Measurements from ENCODE around the gene CALY. TPM values are rescaled to one million over a fixed set of nuclear protein-coding genes. Genes with fewer than 3 reads are reported as not detected.
A peak's percentile ranks its signal among the peaks of the same experiment; 100 is the strongest.

Gene CALY
- polyA plus RNA-seq, 1 of the 3 experiments (the other 2 are of a cell fraction) = 3.3 TPM

- no peaks in the 10 kb centered on the region for H3F3A ChIP-seq (replicated peaks; ENCODE audit: insufficient read depth)
- ChIA-PET POLR2A (no interaction called here), CTCF (interaction anchor here (1.1 kb wide), 1 partner anchor 51 kb away, joined by 4 read pairs; no protein-coding TSS in a partner anchor)
- peak overlapping the region; percentile 84 for H3K4me2 ChIP-seq
- peak overlapping the region; percentile 59 to 69 for H3K4me3 ChIP-seq (ENCODE audit: low read depth in 2 of 2, low read length in 1 of 2)
- no peaks in the 10 kb centered on the region for H3K9me2 ChIP-seq
- no peak overlapping the region for H2AFZ ChIP-seq (ENCODE audit: low read depth)
- no peaks in the 10 kb centered on the region for H3K27me3 ChIP-seq (ENCODE audit: insufficient read depth)
- H4K20me1 ChIP-seq (ENCODE audit: insufficient read depth) = no peaks in the 10 kb centered on the region
- TF ChIP-seq, protein P1, sequence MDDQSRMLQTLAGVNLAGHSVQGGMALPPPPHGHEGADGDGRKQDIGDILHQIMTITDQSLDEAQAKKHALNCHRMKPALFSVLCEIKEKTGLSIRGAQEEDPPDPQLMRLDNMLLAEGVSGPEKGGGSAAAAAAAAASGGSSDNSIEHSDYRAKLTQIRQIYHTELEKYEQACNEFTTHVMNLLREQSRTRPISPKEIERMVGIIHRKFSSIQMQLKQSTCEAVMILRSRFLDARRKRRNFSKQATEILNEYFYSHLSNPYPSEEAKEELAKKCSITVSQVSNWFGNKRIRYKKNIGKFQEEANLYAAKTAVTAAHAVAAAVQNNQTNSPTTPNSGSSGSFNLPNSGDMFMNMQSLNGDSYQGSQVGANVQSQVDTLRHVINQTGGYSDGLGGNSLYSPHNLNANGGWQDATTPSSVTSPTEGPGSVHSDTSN (IDR thresholded peaks at IDR 0.05) = no peak
- TF ChIP-seq, protein P2, sequence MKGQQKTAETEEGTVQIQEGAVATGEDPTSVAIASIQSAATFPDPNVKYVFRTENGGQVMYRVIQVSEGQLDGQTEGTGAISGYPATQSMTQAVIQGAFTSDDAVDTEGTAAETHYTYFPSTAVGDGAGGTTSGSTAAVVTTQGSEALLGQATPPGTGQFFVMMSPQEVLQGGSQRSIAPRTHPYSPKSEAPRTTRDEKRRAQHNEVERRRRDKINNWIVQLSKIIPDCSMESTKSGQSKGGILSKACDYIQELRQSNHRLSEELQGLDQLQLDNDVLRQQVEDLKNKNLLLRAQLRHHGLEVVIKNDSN (IDR thresholded peaks at IDR 0.05; ENCODE audit: borderline replicate concordance, low read depth) = no peak
- TF ChIP-seq TEAD4 (IDR thresholded peaks at IDR 0.05; ENCODE audit: borderline replicate concordance, insufficient read depth) = no peak
- TF ChIP-seq TAF1 (IDR thresholded peaks at IDR 0.05; ENCODE audit: borderline replicate concordance, low read depth, low read length) = no peak
- TF ChIP-seq NRF1 (IDR thresholded peaks at IDR 0.05; ENCODE audit: low read depth, low read length) = no peak
- TF ChIP-seq MEF2A (IDR thresholded peaks at IDR 0.05; ENCODE audit: borderline replicate concordance, low read depth) = no peak
- TF ChIP-seq, protein P3, sequence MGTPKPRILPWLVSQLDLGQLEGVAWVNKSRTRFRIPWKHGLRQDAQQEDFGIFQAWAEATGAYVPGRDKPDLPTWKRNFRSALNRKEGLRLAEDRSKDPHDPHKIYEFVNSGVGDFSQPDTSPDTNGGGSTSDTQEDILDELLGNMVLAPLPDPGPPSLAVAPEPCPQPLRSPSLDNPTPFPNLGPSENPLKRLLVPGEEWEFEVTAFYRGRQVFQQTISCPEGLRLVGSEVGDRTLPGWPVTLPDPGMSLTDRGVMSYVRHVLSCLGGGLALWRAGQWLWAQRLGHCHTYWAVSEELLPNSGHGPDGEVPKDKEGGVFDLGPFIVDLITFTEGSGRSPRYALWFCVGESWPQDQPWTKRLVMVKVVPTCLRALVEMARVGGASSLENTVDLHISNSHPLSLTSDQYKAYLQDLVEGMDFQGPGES (IDR thresholded peaks at IDR 0.05; ENCODE audit: low read depth, low read length) = no peak
- no peak for TF ChIP-seq MXI1 (IDR thresholded peaks at IDR 0.05; ENCODE audit: low read depth, low read length)
- no peak for TF ChIP-seq RCOR1 (IDR thresholded peaks at IDR 0.05; ENCODE audit: low read length)
- TF ChIP-seq, protein P4, sequence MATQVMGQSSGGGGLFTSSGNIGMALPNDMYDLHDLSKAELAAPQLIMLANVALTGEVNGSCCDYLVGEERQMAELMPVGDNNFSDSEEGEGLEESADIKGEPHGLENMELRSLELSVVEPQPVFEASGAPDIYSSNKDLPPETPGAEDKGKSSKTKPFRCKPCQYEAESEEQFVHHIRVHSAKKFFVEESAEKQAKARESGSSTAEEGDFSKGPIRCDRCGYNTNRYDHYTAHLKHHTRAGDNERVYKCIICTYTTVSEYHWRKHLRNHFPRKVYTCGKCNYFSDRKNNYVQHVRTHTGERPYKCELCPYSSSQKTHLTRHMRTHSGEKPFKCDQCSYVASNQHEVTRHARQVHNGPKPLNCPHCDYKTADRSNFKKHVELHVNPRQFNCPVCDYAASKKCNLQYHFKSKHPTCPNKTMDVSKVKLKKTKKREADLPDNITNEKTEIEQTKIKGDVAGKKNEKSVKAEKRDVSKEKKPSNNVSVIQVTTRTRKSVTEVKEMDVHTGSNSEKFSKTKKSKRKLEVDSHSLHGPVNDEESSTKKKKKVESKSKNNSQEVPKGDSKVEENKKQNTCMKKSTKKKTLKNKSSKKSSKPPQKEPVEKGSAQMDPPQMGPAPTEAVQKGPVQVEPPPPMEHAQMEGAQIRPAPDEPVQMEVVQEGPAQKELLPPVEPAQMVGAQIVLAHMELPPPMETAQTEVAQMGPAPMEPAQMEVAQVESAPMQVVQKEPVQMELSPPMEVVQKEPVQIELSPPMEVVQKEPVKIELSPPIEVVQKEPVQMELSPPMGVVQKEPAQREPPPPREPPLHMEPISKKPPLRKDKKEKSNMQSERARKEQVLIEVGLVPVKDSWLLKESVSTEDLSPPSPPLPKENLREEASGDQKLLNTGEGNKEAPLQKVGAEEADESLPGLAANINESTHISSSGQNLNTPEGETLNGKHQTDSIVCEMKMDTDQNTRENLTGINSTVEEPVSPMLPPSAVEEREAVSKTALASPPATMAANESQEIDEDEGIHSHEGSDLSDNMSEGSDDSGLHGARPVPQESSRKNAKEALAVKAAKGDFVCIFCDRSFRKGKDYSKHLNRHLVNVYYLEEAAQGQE (IDR thresholded peaks at IDR 0.05; ENCODE audit: low read depth, low read length) = no peak
- TF ChIP-seq FOSL2 (IDR thresholded peaks at IDR 0.05; ENCODE audit: borderline replicate concordance, low read depth) = no peak
- peaks cover 0 to 15% of the 10 kb centered on the region in 2 experiments; a peak in 1 of 4 replicates for H3K4me1 ChIP-seq (ENCODE audit: control insufficient read depth in 1 of 2, insufficient read depth in 2 of 2, low read depth in 1 of 2, low read length in 1 of 2)
- WGBS (ENCODE audit: low lambda C conversion rate) = 96% methylated on average over 16 of the region's 36 CpGs
- no peaks in the 10 kb centered on the region for H3K36me3 ChIP-seq (replicated peaks in 1 of 2; ENCODE audit: control insufficient read depth in 1 of 2, insufficient read depth in 2 of 2, low read length in 1 of 2)
- H3K9ac ChIP-seq = peak overlapping the region; percentile 53; the same call in 1 of the 2 replicates
- no peak for DNase-seq
- H3K9me3 ChIP-seq = no peaks in the 10 kb centered on the region
- no peaks in the 10 kb centered on the region for H3K79me2 ChIP-seq (ENCODE audit: insufficient read depth)
- H3K27ac ChIP-seq (ENCODE audit: low read depth in 2 of 2, low read length in 1 of 2) = no peak overlapping the region
Measured at GRCh38 chr10:133379801-133380666, 43.3 kb upstream of the CALY start.

All from SK-N-SH (cell line).